HUES6 (cell line): Measurements from ENCODE around the gene HSD17B2.

ENCODE experiments used
- H3K27ac ChIP-seq: 2 replicates; pipeline ENCODE4 v1.7.0; 2013; ENCODE audit warnings: low read depth, mild to moderate bottlenecking, low read length, inconsistent platforms
- H3K27me3 ChIP-seq: 2 replicates; pipeline ENCODE4 v1.6.1; 2013; ENCODE audit warnings: low read length; ENCODE audit not compliant: control insufficient read depth, insufficient read depth
- H3K36me3 ChIP-seq: 2 replicates; pipeline ENCODE4 v1.6.1; 2013; ENCODE audit warnings: low read length; ENCODE audit not compliant: control insufficient read depth, insufficient read depth
- H3K4me1 ChIP-seq: 2 replicates; pipeline ENCODE4 v1.6.1; 2013; ENCODE audit warnings: low read length; ENCODE audit not compliant: control insufficient read depth, insufficient read depth
- H3K4me3 ChIP-seq: 2 replicates; pipeline ENCODE4 v1.5.1; 2013; ENCODE audit warnings: low read depth, low read length
- H3K9ac ChIP-seq: one replicate; pipeline ENCODE4 v1.6.1; 2013; ENCODE audit warnings: mild to moderate bottlenecking, low read length
- H3K9me3 ChIP-seq: 2 replicates; pipeline ENCODE4 v1.6.1; 2013; ENCODE audit warnings: low read depth, low read length; ENCODE audit not compliant: control insufficient read depth, insufficient read depth

Gene HSD17B2

GRCh38 chr16:82082097-82082496 lies 47.0 kb downstream of the HSD17B2 start:
- Histone ChIP-seq H3K27ac (no peak overlapping the region), H3K4me3 (no peak overlapping the region), H3K36me3 (no peaks in the 10 kb centered on the region), H3K4me1 (no peaks in the 10 kb centered on the region), H3K27me3 (no peaks in the 10 kb centered on the region), H3K9me3 (peaks cover 21% of the 10 kb centered on the region), H3K9ac (no peak overlapping the region)

- Histone ChIP-seq H3K4me3 (no peak overlapping the region), H3K9ac (no peak overlapping the region), H3K27me3 (no peaks in the 10 kb centered on the region), H3K27ac (no peak overlapping the region), H3K36me3 (no peaks in the 10 kb centered on the region), H3K9me3 (peaks cover 21% of the 10 kb centered on the region), H3K4me1 (no peaks in the 10 kb centered on the region)
Observed at GRCh38 chr16:82082543-82083244, 47.6 kb downstream of the HSD17B2 start.

- no peak overlapping the region for H3K9ac ChIP-seq
- H3K27ac ChIP-seq: no peak overlapping the region
- no peak overlapping the region for H3K4me3 ChIP-seq
- H3K27me3 ChIP-seq: no peaks in the 10 kb centered on the region
- H3K4me1 ChIP-seq: no peaks in the 10 kb centered on the region
- peaks cover 15% of the 10 kb centered on the region; the same call in 1 of the 2 replicates for H3K9me3 ChIP-seq
- H3K36me3 ChIP-seq: no peaks in the 10 kb centered on the region
Observed at GRCh38 chr16:82083710-82084353, 48.8 kb downstream of the HSD17B2 start.

GRCh38 chr16:82085011-82085779 lies 50.1 kb downstream of the HSD17B2 start:
- Histone ChIP-seq H3K36me3 (no peaks in the 10 kb centered on the region), H3K27me3 (no peaks in the 10 kb centered on the region), H3K9ac (no peak overlapping the region), H3K4me1 (no peaks in the 10 kb centered on the region), H3K9me3 (peaks cover 2% of the 10 kb centered on the region; the same call in 1 of the 2 replicates), H3K27ac (no peak overlapping the region), H3K4me3 (no peak overlapping the region)

- H3K27me3 ChIP-seq: no peaks in the 10 kb centered on the region
- no peaks in the 10 kb centered on the region for H3K9me3 ChIP-seq
- no peaks in the 10 kb centered on the region for H3K36me3 ChIP-seq
- H3K27ac ChIP-seq: no peak overlapping the region
- 0 out of 2 replicates have a peak, but pooled peaks cover 6% of the 10 kb centered on the region for H3K4me1 ChIP-seq
- H3K4me3 ChIP-seq: no peak overlapping the region
- no peak overlapping the region for H3K9ac ChIP-seq
Observed at GRCh38 chr16:82088483-82088882, 53.4 kb downstream of the HSD17B2 start.

GRCh38 chr16:82091241-82091640 lies 56.2 kb downstream of the HSD17B2 start:
- Histone ChIP-seq H3K4me3 (no peak overlapping the region), H3K27ac (no peak overlapping the region), H3K9me3 (no peaks in the 10 kb centered on the region), H3K4me1 (peaks cover 20% of the 10 kb centered on the region), H3K36me3 (no peaks in the 10 kb centered on the region), H3K9ac (no peak overlapping the region), H3K27me3 (no peaks in the 10 kb centered on the region)

GRCh38 chr16:82092711-82093110 lies 57.7 kb downstream of the HSD17B2 start:
- H3K36me3 ChIP-seq: no peaks in the 10 kb centered on the region
- H3K4me1 ChIP-seq: peaks cover 20% of the 10 kb centered on the region

GRCh38 chr16:82093666-82094300 lies 58.7 kb downstream of the HSD17B2 start:
- H3K27me3 ChIP-seq: no peaks in the 10 kb centered on the region
- peaks cover 20% of the 10 kb centered on the region for H3K4me1 ChIP-seq
- no peak overlapping the region for H3K9ac ChIP-seq
- H3K27ac ChIP-seq: no peak overlapping the region
- no peaks in the 10 kb centered on the region for H3K36me3 ChIP-seq
- H3K9me3 ChIP-seq: no peaks in the 10 kb centered on the region
- no peak overlapping the region for H3K4me3 ChIP-seq

More at GRCh38 chr16:82092711-82093110, 57.7 kb downstream of the HSD17B2 start:
- H3K9me3 ChIP-seq: no peaks in the 10 kb centered on the region
- H3K9ac ChIP-seq: no peak overlapping the region
- H3K4me3 ChIP-seq: no peak overlapping the region
- H3K27ac ChIP-seq: no peak overlapping the region
- no peaks in the 10 kb centered on the region for H3K27me3 ChIP-seq

GRCh38 chr16:82094942-82095540 lies 60.0 kb downstream of the HSD17B2 start:
- H3K9me3 ChIP-seq: peaks cover 3% of the 10 kb centered on the region; the same call in 1 of the 2 replicates
- no peak overlapping the region for H3K27ac ChIP-seq
- H3K4me3 ChIP-seq: peak overlapping the region; percentile 20; the same call in 1 of the 2 replicates
- no peaks in the 10 kb centered on the region for H3K27me3 ChIP-seq
- no peak overlapping the region for H3K9ac ChIP-seq
- no peaks in the 10 kb centered on the region for H3K36me3 ChIP-seq
- H3K4me1 ChIP-seq: peaks cover 20% of the 10 kb centered on the region

GRCh38 chr16:82096641-82097040 lies 61.6 kb downstream of the HSD17B2 start:
- no peaks in the 10 kb centered on the region for H3K36me3 ChIP-seq
- H3K4me3 ChIP-seq: no peak overlapping the region
- peaks cover 15% of the 10 kb centered on the region for H3K4me1 ChIP-seq
- no peaks in the 10 kb centered on the region for H3K27me3 ChIP-seq
- no peak overlapping the region for H3K27ac ChIP-seq
- H3K9ac ChIP-seq: no peak overlapping the region
- H3K9me3 ChIP-seq: peaks cover 3% of the 10 kb centered on the region; the same call in 1 of the 2 replicates
